PC-9 (cell line): Measurements from ENCODE around the gene BMERB1. TPM values are rescaled to one million over a fixed set of nuclear protein-coding genes. Genes with fewer than 3 reads are reported as not detected.

Source experiments
- BruUV-seq: library from RNA; stranded (reverse); fragments of 400-500 nt; replicated peaks from 2 replicates; lab custom pipeline; 2021; lab: Mats Ljungman, UMichigan
- CTCF ChIA-PET: fragments of 300-600 bp; sonication (Branson Sonifier 250); formaldehyde crosslinking; loops from one replicate; lab custom pipeline; 2022; ENCODE audit warnings: antibody characterized with exemption; lab: Charles Lee
- POLR2A ChIA-PET: fragments of 300-600 bp; sonication (Branson Sonifier 250); formaldehyde crosslinking; loops from one replicate; lab custom pipeline; 2022; ENCODE audit warnings: antibody characterized with exemption; ENCODE audit not compliant: unreplicated experiment; lab: Charles Lee
- DNase-seq, 2 experiments: peaks; one replicate each; pipeline versions ENCODE4 v3.0.0 to v3.0.0-alpha.2; 2015 to 2022; ENCODE audit warnings: mixed read lengths in 1 of 2
- H2AFZ ChIP-seq: fragments of 200-600 bp; sonication (generic); 2 replicates; pipeline ENCODE4 v1.8.1; 2017; ENCODE audit warnings: antibody characterized with exemption
- H3F3A ChIP-seq: fragments of 200-600 bp; sonication (generic); 2 replicates; pipeline ENCODE4 v1.8.1; 2017; ENCODE audit warnings: antibody characterized with exemption, mild to moderate bottlenecking, low read depth; ENCODE audit not compliant: insufficient read depth
- H3K27ac ChIP-seq: fragments of 200-600 bp; sonication (generic); 2 replicates; pipeline ENCODE4 v1.6.1; 2016; ENCODE audit warnings: mixed run types
- H3K27me3 ChIP-seq: fragments of 200-600 bp; sonication (generic); 2 replicates; pipeline ENCODE4 v1.6.1; 2016; ENCODE audit warnings: low read depth, mixed run types; ENCODE audit not compliant: insufficient read depth
- H3K36me3 ChIP-seq: fragments of 200-600 bp; sonication (generic); 2 replicates; pipeline ENCODE4 v1.6.1; 2016; ENCODE audit warnings: low read depth, mixed run types
- H3K4me1 ChIP-seq: fragments of 200-600 bp; sonication (generic); replicated peaks from 2 replicates; pipeline ENCODE4 v1.6.1; 2016; ENCODE audit warnings: mixed run types; ENCODE audit not compliant: insufficient read depth
- H3K4me2 ChIP-seq: fragments of 200-600 bp; sonication (generic); 2 replicates; pipeline ENCODE4 v1.6.1; 2017; ENCODE audit warnings: mixed run types
- H3K4me3 ChIP-seq: fragments of 200-600 bp; sonication (generic); 2 replicates; pipeline ENCODE4 v1.6.1; 2016; ENCODE audit warnings: mixed run types
- H3K79me2 ChIP-seq: fragments of 200-600 bp; sonication (generic); 2 replicates; pipeline ENCODE4 v1.6.1; 2017; ENCODE audit warnings: low read depth, mixed run types
- H3K9me2 ChIP-seq: fragments of 200-600 bp; sonication (generic); 2 replicates; pipeline ENCODE4 v1.8.1; 2017; ENCODE audit warnings: mild to moderate bottlenecking; ENCODE audit not compliant: insufficient read depth
- H3K9me3 ChIP-seq: fragments of 200-600 bp; sonication (generic); 2 replicates; pipeline ENCODE4 v1.8.1; 2016; ENCODE audit warnings: low read depth; ENCODE audit not compliant: insufficient read depth
- H4K20me1 ChIP-seq: fragments of 200-600 bp; sonication (generic); 2 replicates; pipeline ENCODE4 v1.8.1; 2017; ENCODE audit not compliant: insufficient read depth
- EZH2 ChIP-seq: fragments of 200-600 bp; sonication (generic); IDR thresholded peaks from 2 replicates; pipeline ENCODE4 v1.8.0; 2017; ENCODE audit warnings: antibody characterized with exemption, low read depth
- intact Hi-C: fragments of 100-400 bp; cut with micrococcal nuclease; formaldehyde crosslinking; loops from one replicate; pipeline ENCODE4 v1.10.0; 2022; ENCODE audit not compliant: unreplicated experiment
- total RNA-seq: library from RNA; stranded (reverse); gene quantifications from 2 replicates; pipeline ENCODE4 v1.2.3, GENCODE V29; 2021
- TF ChIP-seq, protein P1 (sequence below): fragments of 200-600 bp; sonication (generic); conservative IDR thresholded peaks from 2 replicates; pipeline ENCODE4 v1.6.1; 2017; ENCODE audit warnings: mixed run types, antibody characterized with exemption, mild to moderate bottlenecking, moderate library complexity

The BMERB1 gene
- total RNA-seq, 1 experiment from 2014 or later, result 4.3 TPM

- CTCF ChIA-PET, result no interaction called here
Observed at GRCh38 chr16:15490123-15490711, 55.8 kb downstream of the BMERB1 start.

DNA sequence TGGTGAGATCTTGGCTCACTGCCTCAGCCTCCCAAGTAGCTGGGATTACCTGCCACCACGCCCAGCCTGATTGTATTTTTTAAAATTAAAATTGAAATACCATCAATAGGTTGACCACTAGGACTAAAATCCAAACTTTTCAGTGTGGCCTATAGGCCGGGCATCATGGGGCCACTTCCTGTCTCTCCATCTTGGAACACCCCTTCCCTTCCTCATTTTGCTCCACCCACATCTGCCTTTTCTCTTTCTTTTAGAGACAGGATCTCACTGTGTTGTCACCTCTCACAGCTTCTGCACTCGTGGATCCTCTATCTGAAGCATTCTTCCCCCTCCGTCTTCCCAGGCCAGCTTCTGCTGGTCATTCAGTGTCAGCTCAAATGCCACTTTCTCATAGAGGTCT lies 57.0 kb downstream of the BMERB1 start:
- Histone ChIP-seq H4K20me1 (no peaks in the 10 kb centered on the region), H3K36me3 (no peaks in the 10 kb centered on the region), H3K9me3 (no peaks in the 10 kb centered on the region), H2AFZ (no peak overlapping the region), H3K4me1 (peaks cover 21% of the 10 kb centered on the region), H3K4me2 (no peak overlapping the region), H3K9me2 (no peaks in the 10 kb centered on the region), H3K27ac (no peak overlapping the region), H3K4me3 (no peak overlapping the region), H3K79me2 (no peaks in the 10 kb centered on the region), H3K27me3 (no peaks in the 10 kb centered on the region), H3F3A (peaks cover 7% of the 10 kb centered on the region; the same call in 1 of the 2 replicates)
- TF ChIP-seq, protein P1, sequence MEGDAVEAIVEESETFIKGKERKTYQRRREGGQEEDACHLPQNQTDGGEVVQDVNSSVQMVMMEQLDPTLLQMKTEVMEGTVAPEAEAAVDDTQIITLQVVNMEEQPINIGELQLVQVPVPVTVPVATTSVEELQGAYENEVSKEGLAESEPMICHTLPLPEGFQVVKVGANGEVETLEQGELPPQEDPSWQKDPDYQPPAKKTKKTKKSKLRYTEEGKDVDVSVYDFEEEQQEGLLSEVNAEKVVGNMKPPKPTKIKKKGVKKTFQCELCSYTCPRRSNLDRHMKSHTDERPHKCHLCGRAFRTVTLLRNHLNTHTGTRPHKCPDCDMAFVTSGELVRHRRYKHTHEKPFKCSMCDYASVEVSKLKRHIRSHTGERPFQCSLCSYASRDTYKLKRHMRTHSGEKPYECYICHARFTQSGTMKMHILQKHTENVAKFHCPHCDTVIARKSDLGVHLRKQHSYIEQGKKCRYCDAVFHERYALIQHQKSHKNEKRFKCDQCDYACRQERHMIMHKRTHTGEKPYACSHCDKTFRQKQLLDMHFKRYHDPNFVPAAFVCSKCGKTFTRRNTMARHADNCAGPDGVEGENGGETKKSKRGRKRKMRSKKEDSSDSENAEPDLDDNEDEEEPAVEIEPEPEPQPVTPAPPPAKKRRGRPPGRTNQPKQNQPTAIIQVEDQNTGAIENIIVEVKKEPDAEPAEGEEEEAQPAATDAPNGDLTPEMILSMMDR, result no peak
- TF ChIP-seq EZH2, result no peak
- BruUV-seq, result no TSS peak
- ChIA-PET CTCF (no interaction called here), POLR2A (interaction anchor here (0.5 kb wide), 1 partner anchor 99 kb away, joined by 3 read pairs; no protein-coding TSS in a partner anchor)
- intact Hi-C loops, result no loop called here
- DNase-seq, result no peak

More at GRCh38 chr16:15490123-15490711, 55.8 kb downstream of the BMERB1 start:
- H3F3A ChIP-seq, result peaks cover 7% of the 10 kb centered on the region; the same call in 1 of the 2 replicates
- peaks cover 26% of the 10 kb centered on the region for H3K4me1 ChIP-seq
- POLR2A ChIA-PET, result no interaction called here
- H3K9me3 ChIP-seq, result no peaks in the 10 kb centered on the region
- BruUV-seq, result no TSS peak
- no peaks in the 10 kb centered on the region for H4K20me1 ChIP-seq
- no peak for TF ChIP-seq EZH2
- TF ChIP-seq, protein P1, result no peak
- H3K4me2 ChIP-seq, result no peak overlapping the region
- H3K27ac ChIP-seq, result no peak overlapping the region
- no peaks in the 10 kb centered on the region for H3K9me2 ChIP-seq
- H3K27me3 ChIP-seq, result no peaks in the 10 kb centered on the region
- H3K79me2 ChIP-seq, result no peaks in the 10 kb centered on the region
- no peak for DNase-seq
- no peak overlapping the region for H2AFZ ChIP-seq
- intact Hi-C loops, result no loop called here
- H3K36me3 ChIP-seq, result no peaks in the 10 kb centered on the region
- H3K4me3 ChIP-seq, result no peak overlapping the region

DNA sequence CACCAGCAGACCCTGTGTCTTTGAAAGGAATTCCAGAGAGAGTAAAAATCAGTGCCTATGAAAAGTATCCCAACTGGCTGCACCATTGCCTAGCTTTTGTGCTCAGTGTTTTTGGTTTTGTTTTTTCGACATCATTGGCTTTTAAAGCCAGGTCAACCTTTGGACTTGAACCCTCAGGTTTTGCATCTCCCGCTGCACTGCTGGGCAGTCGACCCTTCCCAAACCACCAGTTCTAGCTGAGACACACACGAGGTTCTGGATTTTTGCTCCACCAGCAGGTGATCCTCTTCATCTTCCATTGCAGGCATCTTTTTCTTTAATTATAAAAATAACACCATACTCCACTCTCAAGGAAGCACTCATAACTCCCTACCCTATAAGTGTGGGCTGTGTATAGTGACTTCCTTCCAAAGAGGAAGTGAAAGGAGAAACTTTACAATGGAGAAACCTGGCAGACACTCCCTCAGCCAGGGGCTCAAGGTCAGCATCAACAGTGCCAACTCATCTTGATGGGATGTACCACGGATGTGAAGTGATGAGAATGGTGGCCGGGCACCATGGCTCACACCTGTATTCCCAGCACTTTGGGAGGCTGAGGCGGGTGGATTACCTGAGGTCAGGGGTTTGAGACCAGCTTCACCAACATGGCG lies 57.8 kb downstream of the BMERB1 start:
- Histone ChIP-seq H3F3A (peaks cover 7% of the 10 kb centered on the region; the same call in 1 of the 2 replicates), H3K4me1 (peaks cover 21% of the 10 kb centered on the region), H2AFZ (no peak overlapping the region), H4K20me1 (no peaks in the 10 kb centered on the region), H3K27me3 (no peaks in the 10 kb centered on the region), H3K9me2 (no peaks in the 10 kb centered on the region), H3K79me2 (no peaks in the 10 kb centered on the region), H3K9me3 (no peaks in the 10 kb centered on the region), H3K27ac (no peak overlapping the region), H3K4me2 (no peak overlapping the region), H3K36me3 (no peaks in the 10 kb centered on the region), H3K4me3 (no peak overlapping the region)
- TF ChIP-seq EZH2, result no peak
- TF ChIP-seq, protein P1, result no peak
- DNase-seq, result no peak
- intact Hi-C loops, result no loop called here
- ChIA-PET POLR2A (no interaction called here), CTCF (no interaction called here)
- no TSS peak for BruUV-seq
